IPS-NIHi11 (cell line): Measurements from ENCODE around the gene CEP112.

Experiments used
- DNase-seq: peaks from one replicate; pipeline ENCODE4 v3.0.0; 2012; ENCODE audit warnings: mixed read lengths, low spot score

The CEP112 gene

DNA sequence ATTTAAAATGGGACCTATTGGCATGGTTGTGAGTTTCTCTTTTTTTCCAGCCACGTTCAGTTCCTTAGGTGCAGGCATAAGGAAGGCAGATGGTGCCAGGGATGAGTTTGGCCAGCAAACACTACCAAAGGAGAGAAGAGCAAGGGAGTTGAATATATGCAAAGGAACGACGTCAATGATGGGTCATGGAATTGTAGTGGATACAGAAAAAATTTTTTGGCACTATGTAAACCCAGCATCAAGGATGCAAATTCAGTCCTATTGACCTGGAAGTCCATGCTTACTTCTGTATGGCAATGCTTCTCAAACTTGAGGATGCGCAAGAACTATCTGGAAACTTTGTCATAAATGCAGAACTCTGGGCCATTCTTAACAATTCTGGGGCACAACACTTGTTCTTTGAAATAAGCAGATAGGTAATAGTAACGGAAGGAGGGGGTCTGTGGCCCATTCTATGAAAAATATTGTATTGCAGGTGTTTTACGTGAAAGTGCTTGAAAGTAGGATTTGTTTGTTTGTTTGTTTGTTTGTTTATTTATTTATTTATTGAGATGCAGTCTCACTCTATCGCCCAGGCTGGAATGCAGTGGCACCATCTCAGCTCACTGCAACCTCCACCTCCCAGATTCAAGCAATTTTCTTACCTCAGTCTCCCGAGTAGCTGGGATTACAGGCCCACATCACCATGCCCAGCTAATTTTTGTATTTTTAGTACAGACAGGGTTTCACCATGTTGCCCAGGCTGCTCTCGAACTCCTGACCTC lies 19.3 kb upstream of the CEP112 start:
- no peak for DNase-seq

DNA sequence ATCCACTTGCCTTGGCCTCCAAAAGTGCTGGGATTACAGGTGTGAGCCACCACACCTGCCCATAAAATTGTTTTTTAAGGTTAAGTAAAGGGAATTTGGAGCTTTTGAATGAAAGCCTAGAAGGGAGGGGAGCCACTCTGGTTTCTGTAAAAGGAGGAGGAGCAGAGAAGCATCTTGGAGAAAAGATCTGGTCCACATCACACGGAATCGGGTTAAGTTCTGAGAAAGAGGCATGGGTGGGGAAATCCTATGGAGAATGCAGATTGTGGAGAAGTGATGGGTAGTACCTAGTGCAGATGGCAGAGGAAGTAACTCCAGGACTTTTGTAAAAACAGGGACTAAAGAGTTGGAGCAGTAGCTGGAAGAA lies 18.3 kb upstream of the CEP112 start:
- no peak for DNase-seq

DNA sequence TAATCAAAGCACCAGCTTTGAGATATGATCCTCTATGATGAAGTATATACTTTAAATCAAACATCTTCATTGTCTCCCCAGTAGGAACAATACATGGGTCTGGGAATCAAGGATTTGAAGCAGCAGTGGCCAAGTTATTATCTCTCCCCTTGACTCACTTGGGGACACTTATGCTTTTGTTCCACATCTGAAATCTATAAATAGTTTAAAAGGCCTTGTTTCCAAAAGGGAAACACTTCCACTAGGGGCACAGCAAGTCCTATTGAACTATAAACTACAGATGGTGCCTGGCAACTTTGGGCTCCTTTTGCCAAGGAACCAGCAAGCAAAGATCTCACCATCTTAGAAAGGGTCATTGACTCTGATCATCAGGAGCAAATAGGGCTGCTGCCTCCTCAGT lies 16.0 kb upstream of the CEP112 start:
- no peak for DNase-seq

DNA sequence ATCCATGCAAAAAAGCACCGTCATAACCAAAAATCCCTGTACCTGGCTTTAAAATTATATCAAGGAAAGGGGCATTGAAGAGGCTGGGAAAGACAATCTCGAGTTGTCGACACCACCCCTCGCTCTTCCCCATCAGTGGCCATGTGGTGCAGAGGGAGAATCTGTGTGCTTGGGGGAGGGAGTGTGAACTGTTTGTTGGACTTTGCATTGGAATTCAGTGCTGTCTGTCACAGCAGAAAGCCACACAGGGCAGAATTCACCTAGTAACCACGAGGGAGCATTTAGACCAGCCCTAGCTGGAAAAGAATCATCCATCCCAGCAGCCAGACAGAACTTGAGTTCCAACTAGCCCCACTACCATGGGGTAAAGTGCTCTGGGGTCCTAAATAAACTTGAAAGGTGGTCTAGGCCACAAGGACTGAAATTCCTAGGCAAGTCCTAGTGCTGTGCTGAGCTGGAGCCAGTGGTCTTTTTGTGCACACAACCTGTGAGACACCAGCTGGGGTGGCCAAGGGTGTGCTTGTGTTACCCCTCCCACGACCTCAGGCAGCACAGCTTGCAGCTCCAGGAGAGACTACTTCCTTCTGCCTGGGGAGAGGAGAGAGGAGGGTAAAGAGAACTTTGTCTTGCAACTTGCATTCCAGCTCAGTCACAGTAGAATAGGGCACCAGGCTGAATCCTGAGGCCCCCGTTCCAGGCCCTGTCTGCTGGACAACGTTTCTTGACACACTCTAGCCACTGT lies 11.5 kb upstream of the CEP112 start:
- no peak for DNase-seq

DNA sequence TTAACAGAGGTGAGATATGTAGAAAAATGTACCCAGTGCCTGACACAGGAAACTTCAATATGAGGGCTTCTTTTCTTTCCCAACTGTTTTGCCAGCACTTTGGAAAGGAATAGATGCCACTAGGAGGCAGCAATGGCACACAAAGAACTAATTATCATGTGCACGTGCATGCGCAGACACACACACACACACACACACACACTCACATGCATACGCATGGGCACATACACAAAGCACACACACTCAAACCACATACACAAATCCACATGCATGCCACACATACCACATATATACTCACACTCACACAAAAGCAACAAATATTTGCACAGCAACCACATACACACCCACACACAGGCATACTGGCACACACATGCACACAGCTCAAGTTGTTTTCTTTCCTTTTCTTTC lies 8.8 kb upstream of the CEP112 start:
- peak; percentile 72 for DNase-seq

DNA sequence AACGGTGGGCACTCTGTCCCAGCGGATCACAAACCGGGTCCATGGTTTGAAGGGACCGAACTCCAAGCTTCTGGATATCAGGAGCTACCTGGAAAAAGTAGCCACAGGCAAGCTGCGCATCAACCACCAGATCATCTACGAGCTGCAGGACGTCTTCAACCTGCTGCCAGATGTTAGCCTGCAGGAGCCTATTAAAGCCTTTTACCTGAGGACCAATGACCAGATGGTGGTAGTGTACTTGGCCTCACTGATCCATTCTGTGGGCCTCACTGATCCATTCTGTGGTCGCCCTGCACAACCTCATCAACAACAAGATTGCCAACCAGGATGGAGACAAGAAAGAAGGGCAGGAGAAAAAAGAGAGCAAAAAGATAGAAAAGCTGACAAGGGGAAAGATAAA lies 6.3 kb upstream of the CEP112 start:
- DNase-seq: no peak

DNA sequence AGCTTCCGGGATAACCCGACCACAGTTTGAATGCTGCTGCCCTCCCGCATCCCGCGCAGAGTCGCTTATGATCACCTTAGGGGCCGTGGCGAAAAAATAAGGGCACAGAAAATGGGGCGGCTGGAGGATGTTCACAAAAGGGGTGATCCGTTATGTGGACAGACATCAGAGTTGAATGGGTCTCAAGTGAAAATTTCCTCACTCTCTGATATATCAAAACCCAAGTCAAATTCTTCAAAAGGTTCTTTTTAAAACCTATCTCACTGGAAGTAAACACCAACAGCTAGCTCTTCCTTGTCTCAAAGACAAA lies 400 bp upstream of the CEP112 start:
- no peak for DNase-seq

DNA sequence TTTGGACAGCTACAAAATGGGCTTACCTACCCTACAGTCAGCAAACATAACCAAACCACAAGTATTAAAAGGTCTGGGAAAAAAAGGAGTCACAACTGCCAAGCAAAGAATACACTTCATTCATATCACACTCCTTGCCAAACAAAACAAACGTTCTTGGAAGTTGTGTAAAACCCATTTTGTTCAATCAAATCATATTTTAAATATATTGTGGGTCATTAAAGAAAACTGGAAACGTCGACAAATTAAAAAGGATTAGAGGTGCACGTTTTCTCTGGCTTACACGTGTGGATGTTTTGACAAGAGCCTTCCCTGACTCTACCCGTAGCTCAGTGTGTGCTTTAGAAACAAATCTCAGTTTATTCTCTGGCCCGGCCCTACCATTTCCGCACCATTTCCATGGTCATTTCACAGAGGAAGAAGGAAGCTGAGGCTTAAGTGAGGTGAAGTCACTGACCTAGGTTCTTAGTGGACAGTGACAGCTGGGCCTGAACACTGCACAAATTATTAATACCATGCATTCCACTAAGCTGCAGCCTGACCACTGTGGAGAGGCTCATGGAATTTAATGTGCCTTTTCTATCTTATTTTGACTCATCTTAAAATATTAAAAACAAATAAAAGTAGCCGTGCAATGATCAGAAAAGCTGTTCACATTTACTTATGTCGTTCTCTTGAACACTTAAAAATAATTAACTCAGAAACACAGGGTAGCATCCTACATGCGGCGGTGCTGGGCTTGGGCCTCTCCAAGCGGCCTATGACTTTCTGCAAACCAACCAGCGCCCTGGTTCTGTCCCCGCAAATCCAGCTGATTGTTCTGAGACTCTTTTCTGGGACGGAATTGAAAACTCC lies 968 bp downstream of the CEP112 start:
- no peak for DNase-seq

DNA sequence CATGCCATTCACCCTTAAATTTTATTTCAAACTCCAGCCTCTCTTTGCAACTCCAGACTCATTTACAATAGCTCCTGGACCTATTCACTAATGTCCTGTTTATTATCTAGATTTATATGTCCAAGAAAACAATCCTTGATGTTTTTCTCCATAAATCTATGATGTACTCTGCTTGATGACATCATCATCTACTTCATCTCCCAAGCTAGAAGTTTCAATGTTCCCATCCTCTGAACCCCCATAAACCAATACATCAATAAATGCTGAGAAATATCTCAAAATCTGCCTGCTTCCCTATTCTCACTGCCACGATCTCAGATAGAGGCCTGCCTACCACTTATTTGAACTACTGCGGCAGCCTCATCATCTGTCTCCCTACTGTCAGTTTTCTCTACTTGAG lies 4.2 kb downstream of the CEP112 start:
- no peak for DNase-seq

DNA sequence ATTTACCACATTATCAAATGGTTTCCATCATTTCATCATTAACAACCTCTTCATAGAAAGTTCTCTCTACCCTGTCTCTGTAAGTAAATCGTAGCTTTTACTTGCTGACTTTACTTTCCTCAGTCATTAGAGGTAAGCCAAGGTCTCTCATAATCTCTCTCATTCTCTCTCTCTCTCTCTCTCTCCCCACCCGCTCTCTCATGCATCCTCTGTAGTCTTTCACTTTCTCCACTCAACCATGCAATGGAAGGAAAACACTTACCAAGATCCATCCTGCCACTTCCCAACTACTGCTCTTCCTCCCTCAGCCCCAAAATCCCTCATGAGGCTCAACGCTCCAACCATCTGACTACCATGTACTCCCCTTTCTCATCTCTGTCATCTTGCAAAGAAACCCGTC lies 6.1 kb downstream of the CEP112 start:
- DNase-seq: no peak

DNA sequence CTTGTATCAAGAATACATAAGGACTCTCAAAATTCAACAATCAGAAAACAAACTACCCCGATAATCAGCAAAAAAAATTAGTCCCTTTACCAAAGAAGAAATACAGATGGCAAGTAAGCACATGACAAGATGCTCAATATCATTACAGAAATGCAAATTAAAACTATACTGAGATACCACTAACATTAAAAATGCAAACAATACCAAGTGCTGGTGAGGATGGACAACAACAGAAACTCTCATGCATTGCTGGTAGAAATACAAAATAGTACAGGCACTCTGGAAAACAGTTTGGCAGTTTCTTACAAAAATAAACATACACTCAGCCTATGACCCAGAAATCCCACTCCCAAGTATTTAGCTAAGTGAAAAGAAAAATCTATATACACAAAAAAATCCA lies 7.5 kb downstream of the CEP112 start:
- DNase-seq: no peak

DNA sequence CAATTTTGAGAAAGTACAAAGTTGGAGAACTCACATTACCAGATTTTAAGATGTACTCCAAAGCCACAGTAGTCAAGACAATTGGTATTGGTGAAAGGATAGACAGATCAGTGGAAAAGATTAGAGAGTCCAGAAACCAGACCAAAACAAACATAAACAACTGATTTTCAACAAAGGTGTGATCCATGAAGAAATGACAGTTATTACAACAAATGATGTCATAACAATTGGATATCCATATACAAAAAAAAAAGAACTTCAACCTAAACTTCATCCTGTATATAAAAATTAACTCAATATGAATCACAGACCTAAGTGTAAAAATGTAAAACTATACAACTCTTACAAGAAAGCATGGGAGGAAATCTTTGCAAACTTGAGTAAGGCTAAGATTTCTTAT lies 8.4 kb downstream of the CEP112 start:
- no peak for DNase-seq

DNA sequence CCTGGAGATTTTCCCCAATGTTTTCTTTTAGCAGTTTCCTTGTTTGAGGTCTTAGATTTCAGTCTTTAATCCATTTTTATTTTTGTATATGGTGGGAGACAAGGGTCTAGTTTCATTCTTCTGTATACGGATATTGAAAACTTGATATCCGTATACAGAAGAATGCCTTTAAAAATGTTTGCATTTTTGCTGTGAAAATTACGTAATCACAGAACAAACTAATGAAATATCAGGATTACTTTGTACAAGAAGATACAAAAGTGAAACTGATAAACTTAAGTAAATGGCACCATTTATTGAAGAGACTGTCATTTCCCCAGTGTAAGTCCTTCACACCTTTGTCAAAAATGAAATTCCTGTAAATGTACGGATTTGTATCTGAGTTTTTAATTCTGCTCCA lies 13.3 kb downstream of the CEP112 start:
- DNase-seq: no peak

DNA sequence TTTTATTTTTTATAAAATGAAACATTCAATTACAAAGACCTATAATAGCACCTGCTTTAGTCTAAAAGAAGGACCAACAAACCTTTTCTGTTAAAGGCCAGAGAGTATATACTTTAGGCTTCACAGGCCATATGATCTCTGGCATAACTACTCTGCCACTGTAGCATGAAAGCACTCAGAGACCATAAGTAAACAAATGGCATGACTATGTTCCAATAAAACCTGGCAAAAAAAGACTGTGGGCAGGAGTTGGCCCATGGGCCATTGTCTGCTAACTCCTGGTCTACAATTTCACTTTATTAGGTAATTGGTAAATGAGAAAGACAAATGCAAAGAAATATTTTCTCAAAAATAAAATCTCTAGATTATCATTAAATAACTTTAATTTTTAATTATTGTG lies 14.9 kb downstream of the CEP112 start:
- DNase-seq: no peak

DNA sequence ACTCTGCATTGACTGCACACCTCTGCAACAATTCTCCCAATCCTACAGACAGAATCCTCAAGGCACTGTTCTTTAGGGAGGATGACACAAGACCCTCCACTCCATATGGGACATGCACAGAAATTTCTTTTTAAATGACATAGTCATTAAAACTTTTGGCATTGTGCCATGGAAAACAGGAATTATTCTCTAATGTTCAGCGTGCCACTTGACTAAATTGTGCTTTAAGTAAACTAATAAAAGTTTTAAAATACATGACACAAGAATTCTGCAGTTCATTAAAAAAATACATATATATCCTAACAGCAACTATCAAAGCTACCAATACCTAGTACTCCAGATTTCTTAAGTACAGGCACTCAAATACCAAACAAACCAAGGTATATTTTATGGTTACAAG lies 16.0 kb downstream of the CEP112 start:
- no peak for DNase-seq

DNA sequence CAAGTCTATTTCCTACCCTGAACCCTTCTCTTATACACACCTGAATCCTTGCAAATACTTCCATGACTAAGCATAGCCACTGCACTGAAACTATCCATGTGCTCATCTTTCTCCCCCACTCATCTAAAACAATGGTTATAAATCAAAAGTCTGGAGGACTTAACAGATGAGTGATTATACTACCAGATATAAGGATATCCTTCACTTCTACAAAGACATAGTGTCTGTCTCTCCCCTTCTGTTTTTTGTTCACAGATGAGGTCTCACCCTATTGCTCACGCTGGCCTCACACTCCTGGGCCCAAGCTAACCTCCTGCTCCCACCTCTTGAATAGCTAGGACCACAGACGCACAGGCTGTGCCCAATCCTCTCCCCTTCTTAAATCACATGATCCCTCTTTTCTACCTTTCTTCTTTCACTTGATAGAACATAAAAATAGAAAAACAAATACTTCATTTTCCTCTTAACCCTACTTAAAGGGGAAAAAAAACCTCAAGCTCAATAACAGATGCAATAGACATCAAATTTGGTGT lies 19.2 kb downstream of the CEP112 start:
- no peak for DNase-seq

DNA sequence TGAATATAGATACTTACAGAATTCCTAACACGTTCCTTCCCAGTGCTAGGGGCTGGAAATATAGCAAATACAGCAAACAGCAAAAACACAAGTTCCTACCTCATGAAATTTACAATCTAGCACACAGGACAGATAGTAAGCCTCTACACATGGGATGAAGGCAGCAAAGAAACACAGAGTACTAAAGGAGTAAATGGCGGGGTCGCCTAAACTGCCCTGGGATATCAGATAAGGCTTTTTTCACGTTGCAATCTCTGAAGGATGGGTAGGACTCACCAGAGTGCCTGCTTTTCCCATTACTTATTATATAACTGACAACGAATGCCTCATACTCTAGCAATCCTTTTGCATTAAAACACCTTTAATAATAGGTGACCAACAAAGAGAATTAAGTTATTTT lies 19.8 kb downstream of the CEP112 start:
- DNase-seq: no peak

DNA sequence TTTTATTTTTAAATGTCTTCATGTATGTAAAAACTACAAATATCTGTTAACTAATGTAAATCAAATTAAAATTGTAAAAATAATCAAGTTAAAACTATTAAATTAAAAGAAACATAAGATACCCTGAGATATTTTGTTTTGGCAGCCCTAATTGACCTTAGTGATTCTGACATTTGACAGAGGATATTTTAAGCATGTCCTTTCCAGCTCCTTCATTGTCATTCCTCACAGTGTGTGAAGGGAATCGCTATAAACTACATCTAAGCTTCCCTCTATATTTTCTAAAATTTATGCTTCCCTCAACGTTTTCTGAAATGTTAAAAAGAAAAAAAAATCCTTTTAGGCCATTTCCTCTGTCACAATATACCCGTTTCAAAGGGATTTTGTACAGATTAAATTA lies 20.2 kb downstream of the CEP112 start:
- no peak for DNase-seq

DNA sequence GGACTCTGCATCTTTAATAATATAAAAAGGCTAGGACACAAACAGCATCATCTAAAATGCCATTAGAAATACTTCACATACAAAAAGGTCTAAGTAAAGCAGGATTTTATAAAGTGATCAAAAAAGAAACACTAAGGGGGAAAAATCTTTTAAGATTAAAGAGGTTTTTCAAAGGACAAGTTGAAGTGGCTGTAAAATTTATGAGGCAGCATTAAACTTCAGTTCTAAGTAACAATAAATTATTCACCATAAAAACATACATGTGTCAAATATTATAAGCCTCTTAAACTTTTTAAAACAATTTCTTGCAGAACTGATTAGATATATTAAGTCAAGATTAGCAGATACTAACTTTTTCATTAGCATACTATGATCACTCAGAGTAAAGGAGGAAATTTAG lies 20.8 kb downstream of the CEP112 start:
- DNase-seq: no peak

DNA sequence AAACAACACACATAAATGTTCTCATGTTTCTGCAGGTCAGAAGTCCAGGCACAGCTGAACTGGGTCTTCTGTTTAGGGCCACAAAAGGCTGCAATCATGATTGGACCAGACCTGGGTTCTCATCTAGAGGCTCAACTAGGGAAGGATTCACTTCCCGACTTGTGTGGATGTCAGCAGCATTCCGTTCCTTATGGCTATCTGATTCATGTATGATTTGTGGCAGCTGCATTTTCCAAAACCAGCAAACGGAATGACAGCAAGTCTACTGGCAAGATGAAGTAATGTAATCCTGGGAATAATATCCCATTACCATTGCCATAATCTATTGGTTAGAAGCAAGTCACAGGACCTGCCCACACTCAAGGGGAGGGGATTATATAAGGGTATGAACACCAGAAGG lies 22.1 kb downstream of the CEP112 start:
- DNase-seq: no peak

DNA sequence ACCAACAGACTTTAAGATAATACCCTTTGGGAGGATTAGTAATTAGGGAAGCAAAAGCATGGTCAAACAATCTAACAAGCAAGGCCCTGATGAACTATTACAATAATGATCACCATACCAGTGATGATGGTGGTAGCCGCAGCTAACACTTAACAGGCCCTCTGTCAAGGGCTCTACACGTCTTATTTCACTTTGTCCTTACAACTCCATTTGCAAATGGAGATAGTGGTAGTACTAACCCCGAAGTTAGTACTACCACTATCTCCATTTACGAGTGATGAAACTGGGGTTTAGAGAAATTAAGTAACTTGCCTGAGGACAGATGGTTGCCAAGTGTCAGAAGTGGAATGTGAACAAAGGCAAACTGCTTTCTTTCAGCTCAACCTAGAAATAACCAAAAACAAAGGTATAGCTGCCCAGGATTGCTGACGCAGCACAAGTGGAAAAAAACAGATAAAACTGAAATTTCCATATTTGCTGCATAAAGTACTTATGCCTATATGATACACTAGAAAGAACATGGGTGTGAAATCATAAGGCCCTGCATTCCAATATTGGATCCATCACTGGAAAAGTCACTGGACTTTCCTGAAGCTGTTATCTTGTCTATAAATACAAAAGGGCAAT lies 24.6 kb downstream of the CEP112 start:
- DNase-seq: no peak

DNA sequence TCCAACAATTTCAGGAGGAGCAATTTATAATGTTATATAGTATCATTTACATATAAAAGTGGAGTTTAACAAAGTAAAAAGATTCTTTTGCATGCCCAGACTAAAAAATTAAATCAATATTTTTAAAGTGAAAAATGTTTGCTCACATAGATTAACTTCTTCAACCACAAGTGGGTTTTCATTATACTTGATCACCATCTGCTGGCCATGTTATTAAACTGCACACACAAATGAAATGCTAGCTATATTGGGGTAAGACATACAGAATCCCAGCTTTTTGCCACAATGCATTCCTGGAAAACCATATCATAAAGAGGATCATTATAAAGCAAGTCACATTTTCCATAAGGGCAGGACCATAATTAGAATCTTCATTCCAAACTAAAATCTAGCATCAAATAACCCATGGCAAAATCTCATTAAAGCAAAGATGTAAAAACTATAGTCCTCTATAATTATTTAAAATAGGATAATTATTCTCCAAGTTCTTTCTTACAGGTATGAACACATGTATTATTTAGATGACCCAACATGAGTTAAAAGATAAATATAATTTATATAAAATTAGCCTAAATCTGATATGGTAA lies 26.3 kb downstream of the CEP112 start:
- peak; percentile 56 for DNase-seq
